Caco-2 (cell line): ENCODE data around the gene B3GLCT. TPM values are rescaled to one million over a fixed set of nuclear protein-coding genes. Genes with fewer than 3 reads are reported as not detected.

ENCODE experiments used
- BruUV-seq: library from RNA; stranded (reverse); fragments of 400-500 nt; replicated peaks from 2 replicates; lab custom pipeline; 2021; lab: Mats Ljungman, UMichigan
- CTCF ChIA-PET: fragments of 300-600 bp; sonication (Branson Sonifier 250); formaldehyde crosslinking; loops from one replicate; lab custom pipeline; 2022; ENCODE audit warnings: antibody characterized with exemption; lab: Charles Lee
- POLR2A ChIA-PET: fragments of 300-600 bp; sonication (Branson Sonifier 250); formaldehyde crosslinking; loops from one replicate; lab custom pipeline; 2022; ENCODE audit warnings: antibody characterized with exemption; lab: Charles Lee
- DNase-seq, 2 experiments: peaks; one replicate each; pipeline versions ENCODE4 v3.0.0 to v3.0.0-alpha.2; 2020 to 2022
- H3K27me3 ChIP-seq: replicated peaks from 2 replicates; pipeline ENCODE4 v1.6.0; 2011; ENCODE audit warnings: low read length; ENCODE audit not compliant: control insufficient read depth, insufficient read depth
- H3K36me3 ChIP-seq: 2 replicates; pipeline ENCODE4 v1.5.1; 2011; ENCODE audit warnings: low read length; ENCODE audit not compliant: control insufficient read depth, insufficient read depth
- H3K4me1 ChIP-seq: fragments of 250-450 bp; sonication (Bioruptor Pico); 2 replicates; pipeline ENCODE4 v1.5.1; 2020; ENCODE audit warnings: mild to moderate bottlenecking
- H3K4me3 ChIP-seq: 2 replicates; pipeline ENCODE4 v1.5.1; 2011; ENCODE audit warnings: low read depth, mild to moderate bottlenecking, control low read depth, low read length
- H3K9me3 ChIP-seq: fragments of 250-450 bp; sonication (Bioruptor Pico); 2 replicates; pipeline ENCODE4 v1.5.1; 2020; ENCODE audit warnings: mild to moderate bottlenecking, moderate library complexity
- H3K27ac Mint-ChIP-seq: one replicate; pipeline ENCODE4 v1.8.0; 2022; ENCODE audit warnings: mixed read lengths; ENCODE audit not compliant: unreplicated experiment
- H3K27me3 Mint-ChIP-seq: one replicate; pipeline ENCODE4 v1.8.0; 2022; ENCODE audit warnings: mixed read lengths; ENCODE audit not compliant: insufficient read depth, unreplicated experiment
- H3K36me3 Mint-ChIP-seq: one replicate; pipeline ENCODE4 v1.8.0; 2022; ENCODE audit warnings: mild to moderate bottlenecking, mixed read lengths; ENCODE audit not compliant: insufficient read depth, unreplicated experiment
- H3K4me1 Mint-ChIP-seq: one replicate; pipeline ENCODE4 v1.8.0; 2022; ENCODE audit warnings: low read depth, mixed read lengths; ENCODE audit not compliant: unreplicated experiment
- H3K4me3 Mint-ChIP-seq: one replicate; pipeline ENCODE4 v1.8.0; 2022; ENCODE audit warnings: mild to moderate bottlenecking, moderate library complexity, mixed read lengths; ENCODE audit not compliant: unreplicated experiment
- H3K9me3 Mint-ChIP-seq: one replicate; pipeline ENCODE4 v1.8.0; 2022; ENCODE audit warnings: mixed read lengths; ENCODE audit not compliant: unreplicated experiment
- intact Hi-C: fragments of 100-400 bp; cut with micrococcal nuclease; formaldehyde crosslinking; loops from one replicate; pipeline ENCODE4 v1.10.0; 2022; ENCODE audit not compliant: unreplicated experiment
- total RNA-seq: library from RNA; stranded (reverse); gene quantifications from 2 replicates; pipeline ENCODE4 v1.2.3, GENCODE V29; 2022
- TF ChIP-seq, protein P1 (sequence below), 2 experiments: fragments of 200-600 bp in 1 of 2; IDR thresholded peaks; 1 replicate in 1 of 2; 2 replicates in 1 of 2; pipeline versions ENCODE4 v1.5.1 to v1.8.0; 2011 to 2022; ENCODE audit warnings: antibody characterized with exemption in 1 of 2, control low read depth in 1 of 2, inconsistent platforms in 1 of 2, low read depth in 1 of 2, low read length in 1 of 2, mild to moderate bottlenecking in 1 of 2, moderate library complexity in 1 of 2; ENCODE audit not compliant: insufficient read depth in 1 of 2, severe bottlenecking in 1 of 2, unreplicated experiment in 1 of 2

B3GLCT gene
- total RNA-seq, 1 experiment from 2014 or later, result 4.5 TPM

DNA sequence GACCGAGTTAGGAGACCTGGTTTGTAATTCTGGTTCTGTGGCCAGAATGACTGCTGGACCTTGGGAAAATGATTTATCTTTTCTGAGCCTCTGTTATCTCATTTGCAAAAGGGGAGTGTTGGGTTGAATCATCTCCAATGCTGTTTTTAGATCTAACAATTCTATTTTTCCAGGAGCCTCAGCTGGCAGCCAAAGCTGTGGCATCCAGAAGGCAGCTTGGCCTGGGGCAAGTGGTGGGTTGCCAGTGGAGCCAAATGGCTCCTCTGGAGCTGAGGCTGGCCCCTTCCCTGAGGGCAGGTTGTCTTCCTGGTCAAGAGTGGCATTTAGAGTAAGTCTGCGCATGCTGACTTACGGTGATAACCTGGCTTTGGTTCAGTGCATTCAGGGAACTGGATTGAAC, 21.3 kb downstream of the B3GLCT start:
- Histone ChIP-seq H3K27me3 (no peaks in the 10 kb centered on the region), H3K36me3 (no peaks in the 10 kb centered on the region), H3K4me3 (no peak overlapping the region), H3K9me3 (no peaks in the 10 kb centered on the region), H3K4me1 (no peaks in the 10 kb centered on the region; the same call in 1 of the 2 replicates)
- Mint-ChIP-seq H3K27me3 (no peaks in the 10 kb centered on the region), H3K36me3 (no peaks in the 10 kb centered on the region), H3K9me3 (no peaks in the 10 kb centered on the region), H3K4me1 (peaks cover 10% of the 10 kb centered on the region), H3K4me3 (no peak overlapping the region), H3K27ac (no peak overlapping the region)
- intact Hi-C loops, result no loop called here
- CTCF ChIA-PET, result no interaction called here
- DNase-seq, result no peak
- BruUV-seq, result no TSS peak
- POLR2A ChIA-PET, result no interaction called here
- TF ChIP-seq, protein P1, sequence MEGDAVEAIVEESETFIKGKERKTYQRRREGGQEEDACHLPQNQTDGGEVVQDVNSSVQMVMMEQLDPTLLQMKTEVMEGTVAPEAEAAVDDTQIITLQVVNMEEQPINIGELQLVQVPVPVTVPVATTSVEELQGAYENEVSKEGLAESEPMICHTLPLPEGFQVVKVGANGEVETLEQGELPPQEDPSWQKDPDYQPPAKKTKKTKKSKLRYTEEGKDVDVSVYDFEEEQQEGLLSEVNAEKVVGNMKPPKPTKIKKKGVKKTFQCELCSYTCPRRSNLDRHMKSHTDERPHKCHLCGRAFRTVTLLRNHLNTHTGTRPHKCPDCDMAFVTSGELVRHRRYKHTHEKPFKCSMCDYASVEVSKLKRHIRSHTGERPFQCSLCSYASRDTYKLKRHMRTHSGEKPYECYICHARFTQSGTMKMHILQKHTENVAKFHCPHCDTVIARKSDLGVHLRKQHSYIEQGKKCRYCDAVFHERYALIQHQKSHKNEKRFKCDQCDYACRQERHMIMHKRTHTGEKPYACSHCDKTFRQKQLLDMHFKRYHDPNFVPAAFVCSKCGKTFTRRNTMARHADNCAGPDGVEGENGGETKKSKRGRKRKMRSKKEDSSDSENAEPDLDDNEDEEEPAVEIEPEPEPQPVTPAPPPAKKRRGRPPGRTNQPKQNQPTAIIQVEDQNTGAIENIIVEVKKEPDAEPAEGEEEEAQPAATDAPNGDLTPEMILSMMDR (IDR thresholded peaks at IDR 0.05; ENCODE audit: insufficient read depth in 1 of 2, low read depth in 1 of 2, low read length in 1 of 2, severe bottlenecking in 1 of 2, unreplicated experiment in 1 of 2), result no peak

DNA sequence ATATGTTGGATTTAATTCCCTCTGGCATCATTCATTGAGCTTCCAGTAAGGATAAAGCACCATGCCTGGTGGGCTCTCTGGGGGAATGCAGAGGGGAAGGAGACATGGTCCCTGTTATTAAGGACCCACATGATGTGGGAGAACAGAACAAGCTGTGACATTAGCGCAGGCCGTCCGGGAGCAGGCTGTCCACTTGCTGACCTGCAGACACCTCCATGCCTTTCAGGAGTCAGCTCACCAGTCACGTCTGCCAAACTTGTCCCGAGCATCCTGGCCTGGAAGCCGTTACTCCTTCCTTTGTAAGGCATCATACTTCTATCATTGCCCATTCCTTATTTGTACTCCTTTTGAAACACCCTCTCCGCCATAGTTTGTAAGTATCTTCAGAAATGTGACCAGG, 23.4 kb downstream of the B3GLCT start:
- no peaks in the 10 kb centered on the region for H3K36me3 ChIP-seq
- H3K27me3 ChIP-seq, result no peaks in the 10 kb centered on the region
- Mint-ChIP-seq H3K36me3 (no peaks in the 10 kb centered on the region), H3K9me3 (no peaks in the 10 kb centered on the region), H3K27me3 (no peaks in the 10 kb centered on the region), H3K27ac (no peak overlapping the region), H3K4me3 (no peak overlapping the region), H3K4me1 (peaks cover 15% of the 10 kb centered on the region)
- POLR2A ChIA-PET, result no interaction called here
- CTCF ChIA-PET, result no interaction called here
- TF ChIP-seq, protein P1 (IDR thresholded peaks at IDR 0.05; ENCODE audit: insufficient read depth in 1 of 2, low read depth in 1 of 2, low read length in 1 of 2, severe bottlenecking in 1 of 2, unreplicated experiment in 1 of 2), result no peak
- no peaks in the 10 kb centered on the region; the same call in 1 of the 2 replicates for H3K4me1 ChIP-seq
- H3K9me3 ChIP-seq, result no peaks in the 10 kb centered on the region
- no TSS peak for BruUV-seq
- DNase-seq, result no peak
- intact Hi-C loops, result no loop called here
- H3K4me3 ChIP-seq, result no peak overlapping the region

DNA sequence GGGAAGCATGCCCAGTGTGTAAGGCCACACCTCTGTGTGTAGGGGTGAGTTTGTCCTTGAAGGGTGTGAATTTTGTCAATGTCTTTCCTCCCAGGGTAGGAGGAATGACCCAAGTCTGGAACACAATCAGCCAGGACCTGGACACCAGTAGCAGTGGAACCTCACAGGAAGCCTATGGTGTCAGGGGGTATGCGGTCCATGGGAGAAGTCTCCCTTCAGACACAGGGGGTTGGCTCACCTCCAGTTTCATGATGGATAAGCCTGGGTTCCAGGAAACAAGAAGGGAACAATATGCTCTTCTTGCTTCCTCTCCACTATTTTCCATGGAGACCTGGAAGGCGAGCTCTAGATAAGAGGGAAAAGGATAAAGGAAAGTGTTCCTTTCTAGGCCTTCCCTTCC, 23.9 kb downstream of the B3GLCT start:
- Mint-ChIP-seq H3K36me3 (no peaks in the 10 kb centered on the region), H3K27ac (no peak overlapping the region), H3K27me3 (no peaks in the 10 kb centered on the region), H3K4me3 (no peak overlapping the region), H3K9me3 (no peaks in the 10 kb centered on the region), H3K4me1 (peaks cover 20% of the 10 kb centered on the region)
- H3K4me3 ChIP-seq, result no peak overlapping the region
- H3K4me1 ChIP-seq, result no peaks in the 10 kb centered on the region; the same call in 1 of the 2 replicates
- no TSS peak for BruUV-seq
- POLR2A ChIA-PET, result no interaction called here
- CTCF ChIA-PET, result interaction anchor here (0.5 to 0.6 kb wide), 2 partner anchors 26 to 993 kb away, joined by 3 to 4 read pairs; no protein-coding TSS in a partner anchor
- no peak for DNase-seq
- H3K27me3 ChIP-seq, result no peaks in the 10 kb centered on the region
- H3K9me3 ChIP-seq, result no peaks in the 10 kb centered on the region
- H3K36me3 ChIP-seq, result no peaks in the 10 kb centered on the region
- TF ChIP-seq, protein P1 (IDR thresholded peaks at IDR 0.05; ENCODE audit: insufficient read depth in 1 of 2, low read depth in 1 of 2, low read length in 1 of 2, severe bottlenecking in 1 of 2, unreplicated experiment in 1 of 2), result no peak
- intact Hi-C loops, result no loop called here
